H1 (cell line): Measurements from ENCODE around the gene LRRFIP1. TPM values are rescaled to one million over a fixed set of nuclear protein-coding genes. Genes with fewer than 3 reads are reported as not detected.

Source experiments
- CTCF ChIA-PET: fragments of 300-600 bp; sonication (Branson Sonifier 250); formaldehyde crosslinking; loops from one replicate; lab custom pipeline; 2021; ENCODE audit not compliant: partially characterized antibody; lab: Charles Lee
- POLR2A ChIA-PET: fragments of 300-600 bp; sonication (Branson Sonifier 250); formaldehyde crosslinking; loops from one replicate; lab custom pipeline; 2021; ENCODE audit warnings: inconsistent platforms; ENCODE audit not compliant: partially characterized antibody; lab: Charles Lee
- DNase-seq, 2 experiments: peaks; one replicate each; pipeline versions ENCODE4 v3.0.0 to v3.0.0-alpha.2; 2010 to 2022; ENCODE audit warnings: low spot score in 2 of 2, low read depth in 1 of 2, mixed read lengths in 1 of 2
- FAIRE-seq: peaks from 2 replicates; lab custom pipeline; 2011; peaks lifted over from hg19 to GRCh38; lab: Jason Lieb, UNC
- H2AFZ ChIP-seq: 2 replicates; pipeline ENCODE4 v1.8.1; 2012; ENCODE audit warnings: low read length, inconsistent platforms
- H2AK5ac ChIP-seq: 2 replicates; pipeline ENCODE4 v1.6.1; 2013; ENCODE audit warnings: low read depth, low read length
- H2BK120ac ChIP-seq: replicated peaks from 2 replicates; pipeline ENCODE3; 2013; ENCODE audit warnings: low read depth, low read length, inconsistent platforms
- H2BK12ac ChIP-seq: 2 replicates; pipeline ENCODE4 v1.6.1; 2013; ENCODE audit warnings: low read depth, low read length
- H2BK15ac ChIP-seq: 2 replicates; pipeline ENCODE4 v1.6.1; 2013; ENCODE audit warnings: low read length
- H2BK20ac ChIP-seq: 2 replicates; pipeline ENCODE4 v1.6.1; 2013; ENCODE audit warnings: low read length
- H2BK5ac ChIP-seq: 2 replicates; pipeline ENCODE4 v1.6.1; 2013; ENCODE audit warnings: low read depth, low read length
- H3K14ac ChIP-seq: 2 replicates; pipeline ENCODE4 v1.6.1; 2013; ENCODE audit warnings: inconsistent platforms; ENCODE audit not compliant: insufficient read length
- H3K18ac ChIP-seq: 2 replicates; pipeline ENCODE4 v1.6.1; 2013; ENCODE audit warnings: low read length; ENCODE audit errors: extremely low read depth
- H3K23ac ChIP-seq: 2 replicates; pipeline ENCODE4 v1.6.1; 2013; ENCODE audit warnings: inconsistent platforms; ENCODE audit not compliant: insufficient read length
- H3K23me2 ChIP-seq: 2 replicates; pipeline ENCODE4 v1.6.1; 2013; ENCODE audit warnings: low read depth, low read length
- H3K27ac ChIP-seq: 2 replicates; pipeline ENCODE4 v1.6.1; 2011; ENCODE audit warnings: low read depth, low read length, inconsistent platforms
- H3K27me3 ChIP-seq, 4 experiments: replicated peaks in 1 of 4; 1 replicate in 1 of 4; 2 replicates in 3 of 4; pipeline versions ENCODE4 v1.6.1 to v1.8.1; 2011 to 2013; ENCODE audit warnings: low read length in 3 of 4, mild to moderate bottlenecking in 3 of 4, inconsistent platforms in 2 of 4, mixed read lengths in 2 of 4, moderate library complexity in 1 of 4; ENCODE audit not compliant: control insufficient read depth in 3 of 4, insufficient read depth in 3 of 4; ENCODE audit errors: extremely low read depth in 1 of 4
- H3K36me3 ChIP-seq, 4 experiments: 2 replicates each; pipeline versions ENCODE4 v1.6.1 to v1.8.1; 2011 to 2013; ENCODE audit warnings: mild to moderate bottlenecking in 4 of 4, low read length in 3 of 4, moderate library complexity in 2 of 4, control low read depth in 1 of 4, inconsistent platforms in 1 of 4; ENCODE audit not compliant: insufficient read depth in 4 of 4, control insufficient read depth in 2 of 4
- H3K4ac ChIP-seq: replicated peaks from 2 replicates; pipeline ENCODE3; 2013; ENCODE audit warnings: low read length, low read depth, mixed read lengths, inconsistent platforms; ENCODE audit not compliant: insufficient read length
- H3K4me1 ChIP-seq, 4 experiments: replicated peaks in 1 of 4; 1 replicate in 1 of 4; 2 replicates in 3 of 4; pipeline versions ENCODE4 v1.6.1 to v1.8.1; 2011 to 2013; ENCODE audit warnings: low read length in 3 of 4, inconsistent platforms in 2 of 4, mixed read lengths in 1 of 4; ENCODE audit not compliant: insufficient read depth in 4 of 4, control insufficient read depth in 3 of 4
- H3K4me2 ChIP-seq, 2 experiments: 2 replicates each; pipeline versions ENCODE4 v1.6.1 to v1.8.1; 2011 to 2013; ENCODE audit warnings: low read depth in 2 of 2, low read length in 2 of 2, control low read depth in 1 of 2, inconsistent platforms in 1 of 2, mild to moderate bottlenecking in 1 of 2; ENCODE audit not compliant: insufficient read depth in 1 of 2
- H3K4me3 ChIP-seq, 4 experiments: fragments of 200-600, 300-600 bp in 1 of 4; sonication (generic), shearing (Covaris generic), sonication (Bioruptor Twin) in 1 of 4; 2 replicates each; pipeline versions ENCODE4 v1.5.1 to v1.8.1; 2011 to 2016; ENCODE audit warnings: low read length in 4 of 4, low read depth in 3 of 4, control low read depth in 2 of 4, inconsistent platforms in 2 of 4, mild to moderate bottlenecking in 2 of 4, mixed read lengths in 1 of 4, moderate library complexity in 1 of 4; ENCODE audit not compliant: insufficient read depth in 2 of 4; ENCODE audit errors: extremely low read depth in 1 of 4
- H3K56ac ChIP-seq: replicated peaks from 2 replicates; pipeline ENCODE3; 2013; ENCODE audit warnings: low read depth, mild to moderate bottlenecking, mixed read lengths, low read length, inconsistent platforms; ENCODE audit not compliant: insufficient read length
- H3K79me1 ChIP-seq: 2 replicates; pipeline ENCODE4 v1.6.1; 2013; ENCODE audit warnings: low read depth, low read length, control low read depth
- H3K79me2 ChIP-seq, 2 experiments: 2 replicates each; pipeline versions ENCODE4 v1.6.1 to v1.8.1; 2012 to 2013; ENCODE audit warnings: low read length in 2 of 2, mild to moderate bottlenecking in 2 of 2, inconsistent platforms in 1 of 2; ENCODE audit not compliant: insufficient read depth in 2 of 2, control insufficient read depth in 1 of 2
- H3K9ac ChIP-seq, 4 experiments: replicated peaks in 1 of 4; 1 replicate in 1 of 4; 2 replicates in 3 of 4; pipeline versions ENCODE4 v1.6.1 to v1.8.1; 2011 to 2013; ENCODE audit warnings: low read depth in 3 of 4, low read length in 3 of 4, control low read depth in 2 of 4, mild to moderate bottlenecking in 2 of 4, moderate library complexity in 2 of 4, inconsistent platforms in 1 of 4; ENCODE audit errors: extremely low read depth in 1 of 4
- H3K9me3 ChIP-seq, 2 experiments: 2 replicates each; pipeline versions ENCODE4 v1.6.1 to v1.8.1; 2012 to 2013; ENCODE audit warnings: mild to moderate bottlenecking in 2 of 2, moderate library complexity in 2 of 2, control low read depth in 1 of 2, inconsistent platforms in 1 of 2, low read depth in 1 of 2, low read length in 1 of 2, mixed read lengths in 1 of 2; ENCODE audit not compliant: insufficient read depth in 2 of 2
- H4K20me1 ChIP-seq, 2 experiments: replicated peaks in 1 of 2; 2 replicates each; pipeline versions ENCODE3 to v1.8.1; 2011 to 2013; ENCODE audit warnings: inconsistent platforms in 2 of 2, low read length in 2 of 2, mild to moderate bottlenecking in 1 of 2; ENCODE audit not compliant: insufficient read depth in 2 of 2, control insufficient read depth in 1 of 2
- H4K5ac ChIP-seq: 2 replicates; pipeline ENCODE4 v1.6.1; 2013; ENCODE audit warnings: low read length, low read depth, mixed read lengths, inconsistent platforms; ENCODE audit not compliant: insufficient read length
- H4K8ac ChIP-seq: 2 replicates; pipeline ENCODE4 v1.8.0; 2013; ENCODE audit warnings: mild to moderate bottlenecking, moderate library complexity, low read length, inconsistent platforms; ENCODE audit not compliant: insufficient read depth; ENCODE audit errors: extremely low read depth
- H4K91ac ChIP-seq: replicated peaks from 2 replicates; pipeline ENCODE3; 2013; ENCODE audit warnings: low read length, mixed read lengths, inconsistent platforms; ENCODE audit not compliant: insufficient read length
- BACH1 ChIP-seq: IDR thresholded peaks from 2 replicates; pipeline ENCODE4 v1.6.1; 2012; ENCODE audit warnings: low read length, improper control_type of control experiment
- KDM1A ChIP-seq: fragments of 200-600, 300-600 bp; sonication (generic); IDR thresholded peaks from 2 replicates; pipeline ENCODE4 v1.7.1; 2016; ENCODE audit warnings: mild to moderate bottlenecking, low read length, borderline replicate concordance
- NANOG ChIP-seq: IDR thresholded peaks from 2 replicates; pipeline ENCODE4 v1.6.1; 2011; ENCODE audit warnings: low read length, low read depth, mild to moderate bottlenecking, inconsistent platforms; ENCODE audit not compliant: insufficient read depth, poor library complexity, severe bottlenecking
- NRF1 ChIP-seq: IDR thresholded peaks from 2 replicates; pipeline ENCODE4 v1.6.1; 2011; ENCODE audit warnings: mild to moderate bottlenecking, low read depth, low read length, improper control_type of control experiment
- SAP30 ChIP-seq: fragments of 300-600 bp; sonication (generic); IDR thresholded peaks from 2 replicates; pipeline ENCODE4 v1.7.1; 2012; ENCODE audit warnings: low read length, moderate library complexity, mild to moderate bottlenecking, inconsistent platforms; ENCODE audit not compliant: insufficient read depth, insufficient replicate concordance
- SP1 ChIP-seq: IDR thresholded peaks from 2 replicates; pipeline ENCODE4 v1.6.1; 2011; ENCODE audit warnings: low read depth, low read length
- SP4 ChIP-seq: IDR thresholded peaks from 2 replicates; pipeline ENCODE4 v1.6.1; 2012; ENCODE audit warnings: low read length, inconsistent platforms
- TCF12 ChIP-seq: IDR thresholded peaks from 2 replicates; pipeline ENCODE4 v1.6.1; 2011; ENCODE audit warnings: low read depth, mild to moderate bottlenecking, low read length
- ZNF274 ChIP-seq: IDR thresholded peaks from 2 replicates; pipeline ENCODE4 v1.7.0; 2012; ENCODE audit warnings: low read length, borderline replicate concordance; ENCODE audit errors: extremely low read depth
- WGBS, 2 experiments: shearing (Covaris generic) in 1 of 2; methylation state at CpG; one replicate each; pipeline versions ENCODE4 v1.1.6 to v1.1.7; 2013 to 2015; ENCODE audit warnings: low lambda C conversion rate in 2 of 2, mixed read lengths in 2 of 2, inconsistent platforms in 1 of 2, low coverage in 1 of 2, missing lambda C conversion rate in 1 of 2; ENCODE audit not compliant: insufficient replicate concordance in 2 of 2, insufficient coverage in 1 of 2, insufficient read length in 1 of 2; ENCODE audit errors: extremely low coverage in 1 of 2, missing lambda C conversion rate in 1 of 2; 5-methylcytosine and 5-hydroxymethylcytosine counted together
- polyA plus RNA-seq, 7 experiments: library from polyadenylated mRNA; depleted of rRNA in 3 of 7; stranded (reverse) in 5 of 7; unstranded in 2 of 7; fragments of >200 nt in 5 of 7; fragments of 200-250 nt in 2 of 7; gene quantifications; 1 replicate in 5 of 7; 2 replicates in 1 of 7; 4 replicates in 1 of 7; pipeline versions ENCODE4 v1.2.1 to v1.2.3, GENCODE V29; 2011 to 2013; ENCODE audit warnings: missing spikeins in 2 of 7, mixed read lengths in 2 of 7
- total RNA-seq: library from RNA; stranded (reverse); fragmentation: NEBNext Ultra II Directional; extraction: Animal tissue kit (Norgen Biotek cat#: 25700); gene quantifications from 2 replicates; pipeline ENCODE4 v1.2.1, GENCODE V29; 2021
- TF ChIP-seq, protein P1 (sequence below): IDR thresholded peaks from 2 replicates; pipeline ENCODE4 v1.6.1; 2011; ENCODE audit warnings: low read length, improper control_type of control experiment
- TF ChIP-seq, protein P2 (sequence below): IDR thresholded peaks from 2 replicates; pipeline ENCODE4 v1.6.1; 2012; ENCODE audit warnings: low read length, inconsistent platforms

The LRRFIP1 gene
- total and polyA plus RNA-seq, 2 of the 8 experiments (the other 6 are each of a cell fraction or from before 2014, with no cell fraction given), result 12.1 to 75.8 TPM

DNA sequence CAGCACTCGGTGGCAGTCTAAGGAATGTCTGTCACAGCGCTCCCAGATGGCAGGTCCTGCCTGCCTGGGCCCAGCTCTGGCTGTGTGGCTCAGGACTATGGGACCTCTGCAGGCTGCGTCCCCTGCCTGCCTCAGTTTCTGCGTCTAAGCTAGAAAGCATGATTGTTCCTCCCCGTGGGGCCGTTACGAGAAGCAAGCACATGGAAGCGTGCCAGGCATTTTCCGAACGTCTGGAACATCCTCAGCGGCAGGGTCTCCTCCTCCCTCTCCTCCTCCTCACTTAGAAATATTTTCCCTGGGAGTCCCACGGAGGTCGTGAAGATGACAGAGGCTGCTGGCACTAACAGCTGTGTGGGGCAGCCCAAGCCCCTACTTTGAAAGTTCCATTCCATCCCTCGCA lies 43.3 kb downstream of the LRRFIP1 start:
- CTCF ChIA-PET, result interaction anchor here (0.8 to 9.6 kb wide), 11 partner anchors 13 to 160 kb away, joined by 3 to 130 read pairs (median 4); no protein-coding TSS in a partner anchor
- Histone ChIP-seq H3K14ac (no peak overlapping the region), H4K91ac (no peak overlapping the region), H2BK15ac (no peak overlapping the region), H4K5ac (no peak overlapping the region), H2AK5ac (no peak overlapping the region; the same call in 1 of the 2 replicates), H3K56ac (no peak overlapping the region), H3K79me1 (peaks cover 3% of the 10 kb centered on the region; the same call in 1 of the 2 replicates), H2AFZ (no peak overlapping the region), H3K27ac (no peak overlapping the region), H4K8ac (no peak overlapping the region; the same call in 1 of the 2 replicates), H2BK120ac (no peak overlapping the region), H3K4ac (no peak overlapping the region), H3K23ac (no peak overlapping the region), H3K18ac (no peak overlapping the region), H3K27me3 (no peaks in the 10 kb centered on the region), H3K36me3 (no peaks in the 10 kb centered on the region), H2BK20ac (no peak overlapping the region), H3K9me3 (no peaks in the 10 kb centered on the region), H3K9ac (no peak overlapping the region), H3K23me2 (peaks cover 2% of the 10 kb centered on the region; the same call in 1 of the 2 replicates), H2BK5ac (no peak overlapping the region), H2BK12ac (no peak overlapping the region), H3K4me3 (no peak overlapping the region), H4K20me1 (peaks cover 0 to 4% of the 10 kb centered on the region in 2 experiments), H3K4me2 (no peak overlapping the region), H3K79me2 (no peaks in the 10 kb centered on the region), H3K4me1 (peaks cover 10 to 31% (median 15%) of the 10 kb centered on the region in 4 experiments)
- POLR2A ChIA-PET, result interaction anchor here (1.0 to 1.5 kb wide), 2 partner anchors 10 to 57 kb away, joined by 3 to 4 read pairs; no protein-coding TSS in a partner anchor
- DNase-seq (no peak), FAIRE-seq (no peak)
- WGBS, 2 experiments, result 94% methylated on average over 14 of the region's 14 CpGs; no CpG with 5 or more reads in 1 of the 2 experiments
- TF ChIP-seq SP4, result no peak
- TF ChIP-seq SAP30, result no peak
- TF ChIP-seq NANOG, result no peak
- TF ChIP-seq, protein P1, sequence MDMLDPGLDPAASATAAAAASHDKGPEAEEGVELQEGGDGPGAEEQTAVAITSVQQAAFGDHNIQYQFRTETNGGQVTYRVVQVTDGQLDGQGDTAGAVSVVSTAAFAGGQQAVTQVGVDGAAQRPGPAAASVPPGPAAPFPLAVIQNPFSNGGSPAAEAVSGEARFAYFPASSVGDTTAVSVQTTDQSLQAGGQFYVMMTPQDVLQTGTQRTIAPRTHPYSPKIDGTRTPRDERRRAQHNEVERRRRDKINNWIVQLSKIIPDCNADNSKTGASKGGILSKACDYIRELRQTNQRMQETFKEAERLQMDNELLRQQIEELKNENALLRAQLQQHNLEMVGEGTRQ, result no peak
- TF ChIP-seq NRF1, result no peak
- TF ChIP-seq, protein P2, sequence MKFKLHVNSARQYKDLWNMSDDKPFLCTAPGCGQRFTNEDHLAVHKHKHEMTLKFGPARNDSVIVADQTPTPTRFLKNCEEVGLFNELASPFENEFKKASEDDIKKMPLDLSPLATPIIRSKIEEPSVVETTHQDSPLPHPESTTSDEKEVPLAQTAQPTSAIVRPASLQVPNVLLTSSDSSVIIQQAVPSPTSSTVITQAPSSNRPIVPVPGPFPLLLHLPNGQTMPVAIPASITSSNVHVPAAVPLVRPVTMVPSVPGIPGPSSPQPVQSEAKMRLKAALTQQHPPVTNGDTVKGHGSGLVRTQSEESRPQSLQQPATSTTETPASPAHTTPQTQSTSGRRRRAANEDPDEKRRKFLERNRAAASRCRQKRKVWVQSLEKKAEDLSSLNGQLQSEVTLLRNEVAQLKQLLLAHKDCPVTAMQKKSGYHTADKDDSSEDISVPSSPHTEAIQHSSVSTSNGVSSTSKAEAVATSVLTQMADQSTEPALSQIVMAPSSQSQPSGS, result no peak
- TF ChIP-seq ZNF274, result no peak
- no peak for TF ChIP-seq KDM1A
- TF ChIP-seq BACH1, result no peak
- TF ChIP-seq SP1, result no peak
- TF ChIP-seq TCF12, result no peak
